Body of pancreas (tissue), 4 donors: ENCODE measurements around the gene ZNF205.

ENCODE experiments used
- CTCF ChIP-seq, 7 experiments: fragments of 450-650 bp in 4 of 7; fragments of 200-600 bp in 3 of 7; sonication (generic) in 3 of 7; IDR thresholded peaks; one replicate each; pipeline ENCODE4 v1.5.1; 2016 to 2019; ENCODE audit warnings: antibody characterized with exemption in 7 of 7
- POLR2A ChIP-seq, 3 donors: fragments of 450-650 bp; IDR thresholded peaks; one replicate each; pipeline ENCODE4 v1.6.1; 2016; ENCODE audit warnings: antibody characterized with exemption in 3 of 3, mild to moderate bottlenecking in 2 of 3

- no peak for TF ChIP-seq CTCF (IDR thresholded peaks at IDR 0.05)
- no peak for TF ChIP-seq POLR2A (IDR thresholded peaks at IDR 0.05)
Measured at GRCh38 chr16:3152027-3152276, 39.6 kb downstream of the ZNF205 start.
